ENCODE measurements around the gene ZNF253.
"Not testable (repeated sequence)": the region's sequence is repeated elsewhere in the genome, so short reads cannot be mapped to it uniquely, and the experiment has no call there.

ZNF253 gene

DNA sequence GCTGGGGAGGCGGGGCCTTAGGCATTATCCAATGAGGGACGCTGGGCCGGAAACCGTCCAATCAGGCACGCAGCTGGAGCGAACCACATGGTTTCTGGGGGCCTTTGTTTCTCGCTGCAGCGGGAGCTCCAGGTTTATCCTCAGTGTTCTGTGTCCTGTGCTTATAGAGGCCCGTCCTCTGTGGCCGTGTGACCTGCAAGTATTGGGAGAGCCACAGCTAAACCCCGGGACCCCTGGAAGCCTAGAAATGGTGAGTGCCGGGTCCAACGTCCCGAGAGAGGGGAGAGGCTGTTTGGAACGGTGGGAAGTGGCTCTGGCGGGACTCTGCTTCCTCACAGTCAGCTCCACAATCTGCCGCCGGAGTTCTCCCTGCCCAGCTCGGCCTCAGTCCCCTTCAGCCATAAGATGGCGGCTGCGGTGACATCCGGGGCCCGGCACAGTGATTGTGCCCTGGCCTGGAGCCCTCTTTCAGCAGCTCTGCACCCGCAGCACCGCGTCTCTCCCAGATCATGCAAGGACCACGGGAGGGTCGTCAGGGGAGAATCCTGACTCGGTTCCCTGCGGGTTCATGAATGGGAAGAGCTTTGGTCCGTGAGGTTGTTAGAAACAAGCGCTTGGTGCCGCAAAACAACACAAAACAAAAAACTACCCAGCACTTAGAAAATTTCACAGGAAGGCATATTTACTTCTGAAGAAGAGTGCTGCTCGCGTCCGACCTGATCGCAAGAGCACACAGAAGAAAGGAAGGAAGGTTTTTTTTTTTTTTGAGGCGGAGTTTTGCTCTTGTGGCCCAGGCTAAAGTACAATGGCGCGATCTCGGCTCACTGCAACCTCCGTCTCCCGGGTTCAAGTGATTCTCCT, at the start of gene ZNF253:
ZNF253 (plus strand) TSS at position 133 of the 861 bp plus-strand sequence; CDS start at position 248, 115 bp downstream.
- peak; percentile 94 for FAIRE-seq

DNA sequence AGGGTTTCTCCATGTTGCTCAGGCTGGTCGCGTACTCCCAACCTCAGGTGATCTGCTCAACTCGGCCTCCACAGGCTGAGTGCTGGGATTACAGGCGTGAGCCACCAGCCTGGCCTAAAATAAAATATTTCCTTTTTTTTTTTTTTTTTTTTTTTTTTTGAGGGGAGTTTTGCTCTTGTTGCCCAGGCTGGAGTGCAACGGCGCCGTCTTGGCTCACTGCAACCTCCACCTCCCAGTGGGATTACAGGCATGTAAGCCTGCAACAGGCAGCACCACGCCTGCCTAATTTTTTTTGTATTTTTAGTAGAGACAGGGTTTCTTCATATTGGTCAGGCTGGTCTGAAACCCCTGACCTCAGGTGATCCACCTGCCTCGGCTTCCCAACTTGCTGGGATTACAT, 49.0 kb upstream of the ZNF253 start:
- no peak for DNase-seq (ENCODE audit: extremely low spot score, insufficient read length, low read depth)
- no peak for FAIRE-seq

More for the DNA sequence above, at the start of gene ZNF253:
- peak; percentile 78 for DNase-seq (ENCODE audit: extremely low spot score, insufficient read length, low read depth)

DNA sequence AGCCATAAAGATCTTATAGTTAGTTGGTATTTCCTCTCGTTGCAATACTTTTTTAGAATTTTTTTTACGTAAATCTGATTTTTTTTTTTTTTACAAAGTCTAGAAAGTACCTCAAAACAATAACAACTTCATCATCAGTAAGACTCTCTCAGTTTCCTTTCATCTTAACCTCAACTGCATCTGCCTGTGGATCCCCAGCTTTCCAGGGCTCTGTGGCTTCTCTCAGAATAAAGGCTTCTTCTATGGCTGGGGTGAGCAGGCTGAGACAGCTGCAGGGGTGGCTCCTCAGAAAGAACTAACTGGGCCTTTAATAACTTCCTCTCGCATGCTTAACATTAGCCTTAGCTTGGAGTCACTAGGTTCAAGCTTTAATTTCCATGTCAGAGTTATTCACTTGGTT, 48.3 kb upstream of the ZNF253 start:
- DNase-seq (ENCODE audit: extremely low spot score, insufficient read length, low read depth) (no peak), FAIRE-seq (peak; percentile 18)

DNA sequence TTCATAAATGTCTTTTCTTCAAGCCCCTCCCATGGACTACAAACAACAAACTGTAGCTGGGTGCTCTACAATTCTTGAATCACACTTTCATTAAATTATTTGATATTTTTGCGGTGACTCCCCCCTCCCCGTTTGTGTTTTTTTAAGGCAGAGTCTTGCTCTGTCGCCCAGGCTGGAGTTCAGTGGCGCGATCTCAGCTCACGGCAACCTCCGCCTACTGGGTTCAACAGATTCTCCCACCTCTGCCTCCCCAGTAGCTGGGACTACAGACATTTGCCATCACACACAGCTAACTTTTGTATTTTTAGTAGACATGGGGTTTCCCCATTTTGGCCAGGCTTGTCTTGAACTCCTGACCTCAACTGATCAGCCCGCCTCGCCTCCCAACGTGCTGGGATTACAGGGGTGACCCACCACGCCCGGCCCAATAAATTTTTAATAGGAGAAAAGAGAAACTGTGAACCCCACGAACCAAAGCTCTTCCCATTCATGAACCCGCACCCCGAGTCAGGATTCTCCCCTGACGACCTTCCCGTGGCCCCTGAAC, 44.8 kb upstream of the ZNF253 start:
- no peak for DNase-seq (ENCODE audit: extremely low spot score, insufficient read length, low read depth)

DNA sequence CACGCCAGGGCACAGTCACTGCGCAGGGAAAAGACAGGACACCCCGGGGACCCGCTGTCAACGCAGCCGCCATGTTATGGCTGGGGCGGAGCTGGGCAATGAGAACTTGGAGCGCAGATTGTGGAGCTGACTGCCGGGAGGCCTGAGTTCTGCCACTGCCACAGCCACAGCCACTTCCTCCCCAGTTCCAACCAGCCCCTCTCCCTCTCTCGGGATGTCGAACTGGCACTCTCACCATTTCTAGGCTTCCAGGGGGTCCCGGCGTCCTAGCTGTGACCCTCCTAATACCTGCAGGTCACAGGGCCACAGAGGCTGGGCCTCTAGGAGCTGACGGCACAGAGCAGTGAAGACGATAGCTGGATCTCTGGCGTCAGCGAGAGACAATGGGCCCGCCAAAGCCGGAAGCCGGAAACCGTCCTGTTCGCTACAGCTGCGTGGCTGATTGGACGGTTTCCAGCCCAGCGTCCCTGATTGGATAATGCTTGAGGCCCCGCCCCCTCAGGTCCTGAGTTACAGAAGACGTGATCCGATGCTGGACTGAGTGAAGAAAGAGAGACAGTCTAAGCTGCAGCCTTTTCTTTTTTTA, 44.2 kb upstream of the ZNF253 start, which contains the start of gene ZNF506:
ZNF506 (minus strand) TSS at position 385 of the 586 bp plus-strand sequence; CDS start at position 238, 147 bp downstream.
- peak; percentile 54 for DNase-seq (ENCODE audit: extremely low spot score, insufficient read length, low read depth)
- FAIRE-seq = peak; percentile 89

More for the DNA sequence above, 44.8 kb upstream of the ZNF253 start:
- peak; percentile 73 for FAIRE-seq

DNA sequence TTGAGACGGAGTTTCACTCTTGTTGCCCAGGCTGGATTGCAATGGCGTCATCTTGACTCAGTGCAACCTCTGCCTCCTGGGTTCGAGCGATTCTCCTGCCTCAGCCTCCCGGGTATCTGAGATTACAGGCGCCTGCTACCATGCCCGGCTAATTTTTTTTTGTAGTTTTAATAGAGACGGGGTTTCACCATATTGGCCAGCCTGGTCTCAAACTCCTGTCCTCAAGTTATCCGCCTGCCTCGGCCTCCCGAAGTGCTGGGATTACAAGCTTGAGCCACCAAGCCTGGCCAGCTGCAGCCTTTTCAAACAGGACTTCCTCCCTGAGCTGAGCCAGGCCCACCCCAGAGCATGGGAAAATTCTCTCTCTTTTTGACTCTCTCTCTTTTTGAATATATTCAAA, 43.7 kb upstream of the ZNF253 start:
- DNase-seq (ENCODE audit: extremely low spot score, insufficient read length, low read depth); FAIRE-seq: not testable (repeated sequence)

DNA sequence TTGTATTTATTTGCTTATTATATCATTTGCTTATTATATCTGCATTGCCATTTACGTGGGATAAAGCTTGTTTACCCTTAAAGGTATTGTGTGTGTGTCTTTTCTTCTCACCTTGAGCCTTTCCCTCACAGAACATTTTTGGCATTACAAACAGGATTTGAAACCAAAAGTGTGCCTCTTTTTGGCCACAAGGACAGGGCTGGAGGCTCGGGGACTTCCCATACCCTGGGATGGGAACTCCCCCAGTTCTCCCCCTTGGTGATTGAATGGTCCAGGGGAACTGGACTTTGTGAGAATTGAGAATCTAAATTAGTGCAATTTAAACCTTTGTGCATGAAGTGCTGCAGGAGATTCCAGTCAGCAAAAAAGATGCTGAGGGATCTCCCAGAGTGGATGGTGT, 41.8 kb upstream of the ZNF253 start:
- DNase-seq (ENCODE audit: extremely low spot score, insufficient read length, low read depth) (no peak), FAIRE-seq (peak; percentile 56)

DNA sequence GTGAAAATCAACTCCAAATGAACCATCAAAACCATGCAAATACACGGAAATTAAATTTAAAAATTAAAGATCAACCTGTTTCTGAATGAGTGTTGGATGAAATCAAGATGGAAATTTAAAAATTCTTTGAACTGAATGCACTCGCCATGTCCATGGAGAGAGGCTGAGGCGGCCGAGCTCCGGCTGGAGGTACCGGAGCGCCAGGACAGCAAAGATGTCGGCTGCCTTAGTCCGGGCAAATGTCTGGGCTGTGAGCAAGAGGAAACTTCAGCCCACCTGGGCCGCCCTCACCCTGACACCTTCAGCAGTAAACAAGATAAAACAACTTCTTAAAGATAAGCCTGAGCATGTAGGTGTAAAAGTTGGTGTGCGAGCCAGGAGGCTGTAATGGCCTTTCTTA, 38.8 kb upstream of the ZNF253 start:
- no peak for DNase-seq (ENCODE audit: extremely low spot score, insufficient read length, low read depth)
- no peak for FAIRE-seq

DNA sequence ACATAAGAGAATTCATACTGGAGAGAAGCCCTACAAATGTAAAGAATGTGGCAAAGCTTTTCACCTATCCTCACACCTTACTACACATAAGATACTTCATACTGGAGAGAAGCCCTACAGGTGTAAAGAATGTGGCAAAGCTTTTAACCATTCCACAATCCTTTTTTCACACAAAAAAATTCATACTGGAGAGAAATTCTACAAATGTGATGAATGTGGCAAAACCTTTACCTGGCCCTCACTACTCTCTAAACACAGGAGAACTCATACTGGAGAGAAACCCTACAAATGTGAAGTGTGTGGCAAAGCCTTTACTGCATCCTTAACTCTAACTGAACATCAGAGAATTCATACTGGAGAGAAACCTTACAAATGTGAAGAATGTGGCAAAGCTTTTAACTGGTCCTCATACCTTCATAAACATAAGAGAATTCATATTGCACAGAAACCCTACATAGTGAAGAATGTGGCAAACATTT, 30.1 kb upstream of the ZNF253 start:
- DNase-seq (ENCODE audit: extremely low spot score, insufficient read length, low read depth) (no peak), FAIRE-seq (no peak)

DNA sequence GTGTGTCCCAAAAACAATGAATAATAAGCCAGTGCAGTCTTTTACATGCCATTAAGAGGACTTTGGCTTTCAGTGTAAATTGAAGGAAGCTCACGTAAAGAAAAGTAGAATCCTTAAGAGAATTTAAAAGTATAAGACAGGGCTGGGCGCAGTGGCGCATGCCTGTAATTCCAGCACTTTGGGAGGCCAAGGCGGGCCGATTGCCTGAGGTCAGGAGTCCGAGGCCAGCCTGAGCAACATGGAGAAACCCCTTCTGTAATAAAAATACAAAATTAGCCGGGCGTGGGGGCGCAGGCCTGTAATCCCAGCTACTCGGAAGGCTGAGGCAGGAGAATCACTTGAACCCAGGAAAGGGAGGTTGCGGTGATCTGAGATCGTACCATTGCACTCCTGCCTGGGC, 17.9 kb upstream of the ZNF253 start:
- no peak for FAIRE-seq
- no peak for DNase-seq (ENCODE audit: extremely low spot score, insufficient read length, low read depth)

DNA sequence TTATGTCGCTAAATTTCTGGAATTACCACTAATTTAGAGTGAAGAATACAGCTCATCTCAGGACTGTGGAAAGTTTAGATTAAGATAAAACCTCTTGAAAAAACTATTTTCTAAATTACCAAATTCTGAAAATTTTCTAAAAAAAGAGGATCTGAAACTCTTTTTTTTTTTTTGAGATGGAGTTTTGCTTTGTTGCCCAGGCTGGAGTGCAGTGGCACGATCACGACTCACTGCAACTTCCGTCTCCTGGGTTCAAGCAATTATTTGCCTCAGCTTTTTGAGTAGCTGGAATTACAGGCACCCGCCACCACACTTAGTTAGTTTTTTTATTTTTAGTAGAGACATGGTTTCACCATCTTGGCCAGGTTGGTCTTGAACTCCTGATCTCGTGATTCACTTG, 16.6 kb upstream of the ZNF253 start:
- FAIRE-seq (no peak), DNase-seq (ENCODE audit: extremely low spot score, insufficient read length, low read depth) (no peak)

DNA sequence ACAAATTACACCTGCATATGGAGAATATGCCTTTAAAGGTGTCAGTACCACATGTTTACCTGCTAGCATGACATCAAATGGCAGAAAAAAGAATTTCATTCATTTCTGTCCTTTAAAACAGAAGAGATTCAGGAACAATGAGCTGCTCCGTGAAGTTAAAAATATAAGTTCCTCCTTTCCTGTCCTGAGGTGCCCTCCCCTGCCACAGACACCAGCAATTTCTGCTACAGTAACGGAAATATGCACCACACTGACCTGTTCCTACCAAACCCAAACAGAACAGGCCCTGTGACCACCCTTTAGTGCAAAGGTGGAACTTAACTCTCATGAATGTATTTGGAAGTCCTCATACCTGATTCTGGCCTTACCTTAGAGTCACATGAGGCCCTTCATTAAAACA, 13.9 kb upstream of the ZNF253 start:
- FAIRE-seq; DNase-seq (ENCODE audit: extremely low spot score, insufficient read length, low read depth): not testable (repeated sequence)

DNA sequence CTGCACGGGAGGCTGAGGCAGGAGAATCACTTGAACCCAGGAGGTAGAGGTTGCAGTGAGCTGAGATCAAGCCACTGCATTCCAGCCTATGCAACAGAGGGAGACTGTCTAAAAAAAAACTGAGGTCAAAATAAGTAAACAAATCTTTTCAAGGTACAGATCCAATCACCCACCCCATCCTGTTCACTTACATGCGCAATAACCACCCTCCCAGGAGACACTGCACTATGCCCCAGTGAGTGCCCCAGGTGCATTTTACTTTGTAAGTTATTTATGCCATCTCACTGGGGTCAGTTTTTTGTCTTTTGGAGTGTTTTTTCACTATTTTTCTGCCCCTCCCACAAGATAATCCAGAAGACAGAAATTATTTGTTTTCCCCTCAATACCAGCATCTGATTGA, 6.9 kb upstream of the ZNF253 start:
- FAIRE-seq = no peak

DNA sequence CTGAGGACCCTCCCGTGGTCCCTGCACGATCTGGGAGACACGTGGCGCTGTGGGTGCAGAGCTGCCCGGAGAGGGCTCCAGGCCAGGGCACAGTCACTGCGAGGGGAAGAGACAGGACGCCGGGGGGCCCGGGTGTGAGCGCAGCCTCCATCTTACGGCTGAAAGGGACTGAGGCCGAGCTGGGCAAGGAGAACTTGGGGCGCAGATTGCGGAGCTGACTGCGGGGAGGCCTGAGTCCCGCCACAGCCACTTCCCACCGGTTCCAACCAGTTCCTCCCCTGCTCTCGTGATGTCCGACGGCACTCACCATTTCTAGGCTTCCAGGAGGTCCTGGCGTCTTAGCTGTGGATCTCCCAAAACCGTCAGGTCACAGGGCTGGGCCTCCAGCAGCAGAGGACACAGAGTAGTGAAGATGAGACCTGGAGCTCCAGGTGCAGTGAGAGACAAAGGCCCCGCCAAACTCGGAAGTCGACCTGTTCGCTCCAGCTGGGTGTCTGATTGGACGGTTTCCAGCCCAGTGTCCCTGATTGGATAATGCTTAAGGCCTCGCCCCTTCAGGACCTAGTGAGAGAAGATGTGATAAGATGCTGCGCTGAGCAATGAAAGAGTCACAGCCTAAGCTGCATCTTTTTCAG, 4.8 kb upstream of the ZNF253 start:
- no peak for FAIRE-seq
- DNase-seq (ENCODE audit: extremely low spot score, insufficient read length, low read depth) = no peak

More for the DNA sequence above, 6.9 kb upstream of the ZNF253 start:
- DNase-seq (ENCODE audit: extremely low spot score, insufficient read length, low read depth) = no peak

DNA sequence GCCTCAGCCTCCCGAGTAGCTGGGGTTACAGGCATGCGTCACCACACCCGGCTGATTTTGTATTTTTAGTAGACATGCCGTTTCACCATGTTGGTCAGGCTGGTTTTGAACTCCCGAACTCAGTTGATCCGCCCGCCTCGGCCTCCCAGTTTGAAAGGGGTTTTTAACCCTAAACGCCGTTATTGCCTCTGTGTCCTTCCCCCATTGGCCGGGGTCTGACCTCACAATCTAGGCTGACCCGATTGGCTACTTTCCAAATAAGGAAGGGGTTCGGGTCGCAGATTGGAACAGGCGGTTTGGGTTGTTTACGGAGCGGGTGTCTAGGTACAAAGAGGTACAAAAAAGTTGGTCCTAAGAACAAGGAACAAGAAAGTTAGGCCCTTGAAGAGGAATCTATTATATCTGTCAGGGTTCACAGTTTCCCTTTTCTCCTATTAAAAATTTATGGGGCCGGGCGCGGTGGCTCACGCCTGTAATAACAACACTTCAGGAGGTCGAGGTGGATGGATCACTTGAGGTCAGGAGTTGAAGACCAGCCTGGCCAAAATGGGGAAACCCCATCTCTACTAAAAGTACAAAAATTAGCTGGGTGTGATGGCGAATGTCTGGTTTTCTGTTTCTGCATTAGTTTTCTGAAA, 1.0 kb downstream of the ZNF253 start:
- FAIRE-seq (no peak), DNase-seq (ENCODE audit: extremely low spot score, insufficient read length, low read depth) (peak; percentile 7)

DNA sequence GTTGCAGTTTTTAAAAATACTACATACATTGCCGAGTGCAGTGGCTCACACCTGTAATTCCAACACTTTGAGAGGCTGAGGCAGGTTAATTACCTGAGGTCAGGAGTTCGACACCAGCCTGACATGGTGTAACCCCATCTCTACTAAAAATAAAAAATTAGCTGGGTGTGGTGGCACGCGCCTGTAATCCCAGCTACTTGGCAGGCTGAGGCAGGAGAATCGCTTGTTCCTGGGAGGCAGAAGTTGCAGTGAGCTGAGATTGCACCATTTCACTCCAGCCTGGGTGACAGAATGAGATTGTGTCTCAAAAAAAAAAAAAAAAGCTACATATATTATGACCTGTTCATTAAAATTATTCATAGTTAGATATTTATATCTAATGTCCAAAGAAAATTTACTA, 4.4 kb downstream of the ZNF253 start:
- DNase-seq (ENCODE audit: extremely low spot score, insufficient read length, low read depth); FAIRE-seq: not testable (repeated sequence)

DNA sequence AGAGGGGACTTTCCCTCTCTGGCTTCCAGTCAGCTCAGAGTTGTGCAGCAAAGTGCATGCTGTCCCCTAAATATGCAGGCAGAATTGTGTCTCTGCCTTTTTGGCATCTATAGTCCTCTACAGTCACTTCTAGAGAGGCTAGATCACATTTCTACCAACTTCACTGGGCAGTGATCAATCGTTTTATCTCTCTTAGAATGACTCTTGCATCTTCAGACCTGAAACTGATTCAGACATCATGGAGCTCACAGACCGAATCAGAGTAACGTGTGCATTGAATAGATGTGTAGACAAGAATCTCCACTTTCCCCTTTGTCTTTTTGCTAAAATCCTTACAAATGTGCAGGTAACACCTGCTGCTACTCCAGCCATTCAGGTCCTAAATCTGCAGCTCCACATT, 6.2 kb downstream of the ZNF253 start:
- FAIRE-seq (no peak), DNase-seq (ENCODE audit: extremely low spot score, insufficient read length, low read depth) (no peak)

DNA sequence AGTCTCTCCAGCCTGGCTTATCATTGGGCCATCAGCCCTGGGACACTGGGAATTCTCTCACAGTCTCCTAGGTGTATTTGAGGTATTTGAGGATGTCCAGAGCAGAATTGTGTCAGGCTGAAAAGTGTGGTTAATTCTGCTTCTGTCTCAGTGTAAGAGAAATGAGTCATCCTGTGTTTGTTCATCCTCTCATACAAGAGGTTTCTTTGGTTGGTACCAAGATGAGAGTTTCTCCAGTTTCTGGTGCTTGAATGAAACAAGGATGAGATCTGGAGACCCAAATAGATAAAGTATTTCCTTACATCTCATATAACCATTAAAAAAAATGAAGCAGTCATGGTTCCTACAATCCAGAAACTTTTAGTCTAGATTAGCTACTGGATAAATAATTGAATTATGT, 7.7 kb downstream of the ZNF253 start:
- FAIRE-seq (no peak), DNase-seq (ENCODE audit: extremely low spot score, insufficient read length, low read depth) (no peak)

DNA sequence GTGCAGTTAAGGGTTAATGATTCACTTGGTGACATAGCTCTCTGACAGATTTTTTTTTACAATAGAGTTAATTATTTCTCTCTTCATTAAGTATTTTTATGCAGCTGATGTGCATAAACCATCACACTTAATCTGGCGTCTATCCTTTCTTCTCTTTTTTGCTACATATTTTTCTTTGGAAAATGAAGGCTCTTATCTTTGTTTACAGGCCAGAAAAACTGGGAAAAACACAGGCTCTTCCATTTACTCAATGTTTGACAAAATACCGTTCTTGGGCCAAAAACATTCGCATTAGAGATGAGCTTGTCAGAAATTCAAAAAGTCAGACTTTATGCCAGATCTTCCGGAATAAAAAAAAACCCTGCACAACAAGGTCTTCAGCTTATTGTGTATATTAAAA, 12.0 kb downstream of the ZNF253 start:
- FAIRE-seq = no peak
- no peak for DNase-seq (ENCODE audit: extremely low spot score, insufficient read length, low read depth)

DNA sequence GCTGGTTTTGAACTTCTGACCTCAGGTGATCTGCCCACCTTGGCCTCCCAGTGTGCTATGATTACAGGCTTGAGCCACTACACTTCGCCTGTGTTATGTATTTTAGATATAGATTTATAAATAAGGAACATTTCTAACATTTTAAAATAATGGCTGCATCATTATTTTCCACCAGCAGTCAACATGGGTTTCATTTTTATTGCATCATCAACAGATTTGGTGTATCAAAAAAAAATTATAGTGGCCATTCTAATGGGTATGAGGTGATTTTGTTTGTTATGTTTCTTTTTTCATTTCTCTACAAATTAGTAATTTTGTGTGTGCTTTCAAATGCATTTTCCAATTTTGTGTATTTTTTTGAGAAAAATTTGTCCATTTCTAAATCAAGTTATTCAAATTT, 18.9 kb downstream of the ZNF253 start:
- FAIRE-seq (no peak), DNase-seq (ENCODE audit: extremely low spot score, insufficient read length, low read depth) (no peak)

All from GM18507 (cell line).